ENCODE measurements around the gene THBS2.
A peak's percentile ranks its signal among the peaks of the same experiment; 100 is the strongest.
"Not testable (repeated sequence)": the region's sequence is repeated elsewhere in the genome, so short reads cannot be mapped to it uniquely, and the experiment has no call there.

Gene THBS2

GRCh38 chr6:169263836-169264608 is 10.4 kb upstream of the THBS2 start:
- H3K9me3 ChIP-seq (ENCODE audit: control insufficient read depth in 1 of 2, low read length in 2 of 2) = no peaks in the 10 kb centered on the region
- no peaks in the 10 kb centered on the region for H3K36me3 ChIP-seq (ENCODE audit: control insufficient read depth in 1 of 2, insufficient read depth in 2 of 2, low read length in 2 of 2)
- H3K9ac ChIP-seq (ENCODE audit: low read depth in 1 of 2, low read length in 2 of 2) = no peak overlapping the region
- no peak overlapping the region for H3K4me3 ChIP-seq (ENCODE audit: low read depth in 1 of 2, low read length in 2 of 2)
- no peaks in the 10 kb centered on the region for H3K27me3 ChIP-seq (ENCODE audit: control insufficient read depth in 1 of 2, insufficient read depth in 2 of 2, low read length in 2 of 2)
- no peak overlapping the region for H3K27ac ChIP-seq (ENCODE audit: low read depth, low read length)
- H3K4me1 ChIP-seq (ENCODE audit: control insufficient read depth in 1 of 2, insufficient read depth in 2 of 2, low read length in 2 of 2) = no peaks in the 10 kb centered on the region

DNA sequence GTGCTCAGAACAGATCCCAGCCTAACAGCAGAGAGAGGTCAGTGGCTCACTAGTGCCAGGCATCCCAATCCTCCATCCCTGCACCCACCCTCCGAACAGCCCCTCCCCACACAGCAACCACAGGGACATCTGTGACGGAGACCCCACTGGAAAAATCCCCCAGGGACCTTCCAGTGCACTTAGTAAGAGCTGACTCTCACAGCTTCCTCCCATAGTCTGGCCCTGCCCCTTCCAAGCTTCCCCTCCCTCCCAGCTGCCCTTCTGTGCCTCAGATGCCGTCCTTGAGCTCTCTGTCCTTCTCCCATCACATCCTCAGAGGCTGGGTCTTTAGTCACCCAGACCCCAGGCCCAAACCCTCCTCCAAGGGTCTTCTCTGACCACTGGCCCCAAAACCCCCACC is 9.7 kb upstream of the THBS2 start:
- Histone ChIP-seq H3K4me1 (ENCODE audit: control insufficient read depth in 1 of 2, insufficient read depth in 2 of 2, low read length in 2 of 2) (no peaks in the 10 kb centered on the region), H3K27me3 (ENCODE audit: control insufficient read depth in 1 of 2, insufficient read depth in 2 of 2, low read length in 2 of 2) (no peaks in the 10 kb centered on the region), H3K9me3 (ENCODE audit: control insufficient read depth in 1 of 2, low read length in 2 of 2) (no peaks in the 10 kb centered on the region), H3K36me3 (ENCODE audit: control insufficient read depth in 1 of 2, insufficient read depth in 2 of 2, low read length in 2 of 2) (no peaks in the 10 kb centered on the region), H3K4me3 (ENCODE audit: low read depth in 1 of 2, low read length in 2 of 2) (no peak overlapping the region), H3K27ac (ENCODE audit: low read depth, low read length) (no peak overlapping the region), H3K9ac (ENCODE audit: low read depth in 1 of 2, low read length in 2 of 2) (no peak overlapping the region)

DNA sequence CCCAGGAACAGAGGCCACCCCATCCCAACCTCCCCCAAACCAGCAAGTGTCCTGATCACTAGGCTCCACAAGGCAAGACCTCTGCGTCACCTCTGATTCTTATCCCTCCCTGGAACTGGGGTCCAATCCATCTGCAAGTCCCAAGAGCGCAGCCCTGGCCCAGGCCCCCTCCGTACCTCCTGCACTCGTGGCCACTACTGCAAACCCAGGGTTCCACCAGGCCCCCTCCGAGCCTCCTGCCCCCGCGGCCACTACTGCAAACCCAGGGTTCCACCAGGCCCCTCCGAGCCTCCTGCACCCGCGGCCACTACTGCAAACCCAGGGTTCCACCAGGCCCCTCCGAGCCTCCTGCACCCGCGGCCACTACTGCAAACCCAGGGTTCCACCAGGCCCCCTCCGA is 9.0 kb upstream of the THBS2 start:
- H3K9ac ChIP-seq (ENCODE audit: low read depth in 1 of 2, low read length in 2 of 2); H3K27me3 ChIP-seq (ENCODE audit: control insufficient read depth in 1 of 2, insufficient read depth in 2 of 2, low read length in 2 of 2); H3K4me1 ChIP-seq (ENCODE audit: control insufficient read depth in 1 of 2, insufficient read depth in 2 of 2, low read length in 2 of 2); H3K4me3 ChIP-seq (ENCODE audit: low read depth in 1 of 2, low read length in 2 of 2); H3K27ac ChIP-seq (ENCODE audit: low read depth, low read length); H3K36me3 ChIP-seq (ENCODE audit: control insufficient read depth in 1 of 2, insufficient read depth in 2 of 2, low read length in 2 of 2); H3K9me3 ChIP-seq (ENCODE audit: control insufficient read depth in 1 of 2, low read length in 2 of 2): not testable (repeated sequence)

DNA sequence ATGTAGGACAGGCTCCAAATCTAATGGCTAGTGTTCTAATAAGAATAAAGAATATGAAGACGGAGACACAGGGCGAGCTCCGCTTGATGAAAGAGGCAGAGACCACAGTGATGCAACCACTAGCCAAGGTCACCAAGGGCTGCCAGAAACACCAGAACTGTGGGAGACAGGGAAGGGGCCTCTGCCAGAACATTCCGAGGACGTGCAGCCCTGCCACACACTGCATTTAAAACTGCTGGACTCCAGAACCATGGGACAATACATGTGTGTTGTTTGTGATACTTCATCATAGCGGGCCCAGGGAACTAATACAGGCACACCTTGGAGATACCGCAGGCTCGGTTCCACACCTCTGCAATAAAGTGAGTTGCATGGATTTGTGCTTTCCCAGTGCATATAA is 2.9 kb upstream of the THBS2 start:
- no peak overlapping the region for H3K27ac ChIP-seq (ENCODE audit: low read depth, low read length)
- peaks cover 0 to 18% of the 10 kb centered on the region in 2 donors for H3K4me1 ChIP-seq (ENCODE audit: control insufficient read depth in 1 of 2, insufficient read depth in 2 of 2, low read length in 2 of 2)
- no peaks in the 10 kb centered on the region for H3K9me3 ChIP-seq (ENCODE audit: control insufficient read depth in 1 of 2, low read length in 2 of 2)
- no peak overlapping the region for H3K9ac ChIP-seq (ENCODE audit: low read depth in 1 of 2, low read length in 2 of 2)
- no peaks in the 10 kb centered on the region for H3K36me3 ChIP-seq (ENCODE audit: control insufficient read depth in 1 of 2, insufficient read depth in 2 of 2, low read length in 2 of 2)
- H3K4me3 ChIP-seq (ENCODE audit: low read depth in 1 of 2, low read length in 2 of 2) = no peak overlapping the region
- peaks cover 36 to 44% of the 10 kb centered on the region in 2 donors for H3K27me3 ChIP-seq (ENCODE audit: control insufficient read depth in 1 of 2, insufficient read depth in 2 of 2, low read length in 2 of 2)

DNA sequence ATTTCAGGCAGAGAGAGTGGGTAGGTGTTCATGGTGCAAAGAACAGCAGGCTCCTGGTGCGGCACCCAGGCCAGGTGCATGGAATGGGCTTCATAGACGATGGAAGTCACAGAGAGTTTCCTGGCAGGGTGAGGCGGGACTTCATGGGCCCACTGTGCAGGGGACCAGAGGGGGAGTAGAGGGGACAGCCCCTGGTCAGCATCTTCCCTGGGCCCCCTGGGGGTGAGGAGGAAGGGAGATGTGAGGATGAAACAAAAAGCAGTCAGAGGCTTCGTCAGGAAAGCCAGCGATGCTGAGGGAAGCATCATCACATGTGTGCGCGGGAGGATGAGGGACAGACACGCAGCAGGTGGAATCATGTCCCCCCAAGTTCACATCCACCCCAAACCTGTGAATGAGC is 2.4 kb upstream of the THBS2 start:
- H3K27me3 ChIP-seq (ENCODE audit: control insufficient read depth in 1 of 2, insufficient read depth in 2 of 2, low read length in 2 of 2) = peaks cover 36 to 45% of the 10 kb centered on the region in 2 donors

DNA sequence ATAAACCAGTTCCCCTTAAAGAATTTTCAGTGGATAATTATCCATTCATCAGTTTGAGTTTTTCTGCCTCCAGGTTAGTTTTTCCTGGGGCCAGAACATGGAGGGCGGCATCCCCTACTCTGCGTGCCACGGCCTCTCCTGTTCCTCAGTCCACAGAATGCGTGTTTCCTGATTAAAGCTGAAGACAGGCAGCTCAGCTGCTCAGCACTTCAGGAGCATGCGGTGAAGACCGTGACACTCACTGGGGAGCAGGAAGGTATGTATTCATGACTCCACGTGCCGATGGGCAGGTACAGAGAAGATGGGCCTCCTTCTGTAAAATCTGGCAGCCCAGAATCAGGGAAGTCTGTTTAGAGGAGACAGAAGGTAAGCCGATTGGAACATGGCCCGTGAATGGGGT is 2.0 kb upstream of the THBS2 start:
- Histone ChIP-seq H3K27ac (ENCODE audit: low read depth, low read length) (no peak overlapping the region), H3K4me3 (ENCODE audit: low read depth in 1 of 2, low read length in 2 of 2) (no peak overlapping the region), H3K27me3 (ENCODE audit: control insufficient read depth in 1 of 2, insufficient read depth in 2 of 2, low read length in 2 of 2) (peaks cover 36 to 45% of the 10 kb centered on the region in 2 donors), H3K4me1 (ENCODE audit: control insufficient read depth in 1 of 2, insufficient read depth in 2 of 2, low read length in 2 of 2) (peaks cover 0 to 18% of the 10 kb centered on the region in 2 donors), H3K36me3 (ENCODE audit: control insufficient read depth in 1 of 2, insufficient read depth in 2 of 2, low read length in 2 of 2) (no peaks in the 10 kb centered on the region), H3K9ac (ENCODE audit: low read depth in 1 of 2, low read length in 2 of 2) (no peak overlapping the region), H3K9me3 (ENCODE audit: control insufficient read depth in 1 of 2, low read length in 2 of 2) (no peaks in the 10 kb centered on the region)

More for the DNA sequence above, 2.4 kb upstream of the THBS2 start:
- Histone ChIP-seq H3K36me3 (ENCODE audit: control insufficient read depth in 1 of 2, insufficient read depth in 2 of 2, low read length in 2 of 2) (no peaks in the 10 kb centered on the region), H3K4me3 (ENCODE audit: low read depth in 1 of 2, low read length in 2 of 2) (no peak overlapping the region), H3K9ac (ENCODE audit: low read depth in 1 of 2, low read length in 2 of 2) (no peak overlapping the region), H3K4me1 (ENCODE audit: control insufficient read depth in 1 of 2, insufficient read depth in 2 of 2, low read length in 2 of 2) (peaks cover 0 to 18% of the 10 kb centered on the region in 2 donors), H3K27ac (ENCODE audit: low read depth, low read length) (no peak overlapping the region), H3K9me3 (ENCODE audit: control insufficient read depth in 1 of 2, low read length in 2 of 2) (no peaks in the 10 kb centered on the region)

DNA sequence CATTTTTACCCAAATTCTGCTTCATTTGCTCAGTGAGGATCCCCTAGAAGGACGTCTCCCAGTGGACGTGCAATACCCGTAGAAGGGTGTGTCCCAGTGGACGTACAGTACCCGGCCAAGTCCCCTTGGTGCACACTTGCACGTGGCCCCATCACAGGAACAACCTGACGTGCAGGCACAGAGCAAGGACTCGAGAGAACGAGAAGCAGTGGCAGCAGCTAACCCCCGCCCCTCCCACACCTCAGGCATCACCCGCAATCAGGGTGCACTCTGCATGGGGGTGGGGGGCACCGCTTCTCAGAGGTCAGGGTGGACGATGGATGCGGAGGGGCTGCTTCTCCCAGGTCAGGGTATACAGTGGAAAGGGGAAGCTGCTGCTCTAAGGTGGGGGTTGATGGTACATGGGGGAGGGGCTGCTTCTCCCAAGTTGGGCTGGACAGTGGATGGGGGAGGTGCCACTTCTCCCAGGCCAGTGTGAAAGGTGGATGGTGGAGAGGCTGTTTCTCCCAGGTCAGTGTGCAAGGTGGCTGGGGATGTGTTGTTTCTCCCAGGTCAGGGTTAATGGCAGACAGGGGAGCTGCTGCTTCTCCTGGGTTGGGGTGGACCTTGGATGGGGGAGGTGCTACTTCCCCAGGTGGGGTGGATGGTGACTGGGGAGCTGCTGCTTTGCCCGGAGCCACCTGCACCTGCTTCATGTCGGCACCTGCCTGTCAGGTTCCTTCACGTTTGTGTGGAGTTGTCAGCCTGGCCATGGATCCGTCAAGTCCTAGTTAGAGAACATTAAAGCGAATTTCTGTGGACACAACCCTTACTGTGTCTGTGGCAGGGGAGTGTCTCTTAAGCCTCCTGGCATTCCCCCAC is 1.0 kb upstream of the THBS2 start:
- H3K27ac ChIP-seq (ENCODE audit: low read depth, low read length) = no peak overlapping the region
- peaks cover 36 to 45% of the 10 kb centered on the region in 2 donors for H3K27me3 ChIP-seq (ENCODE audit: control insufficient read depth in 1 of 2, insufficient read depth in 2 of 2, low read length in 2 of 2)
- peaks cover 0 to 18% of the 10 kb centered on the region in 2 donors for H3K4me1 ChIP-seq (ENCODE audit: control insufficient read depth in 1 of 2, insufficient read depth in 2 of 2, low read length in 2 of 2)
- H3K9ac ChIP-seq (ENCODE audit: low read depth in 1 of 2, low read length in 2 of 2) = no peak overlapping the region
- no peak overlapping the region for H3K4me3 ChIP-seq (ENCODE audit: low read depth in 1 of 2, low read length in 2 of 2)
- H3K9me3 ChIP-seq (ENCODE audit: control insufficient read depth in 1 of 2, low read length in 2 of 2) = no peaks in the 10 kb centered on the region
- H3K36me3 ChIP-seq (ENCODE audit: control insufficient read depth in 1 of 2, insufficient read depth in 2 of 2, low read length in 2 of 2) = no peaks in the 10 kb centered on the region

DNA sequence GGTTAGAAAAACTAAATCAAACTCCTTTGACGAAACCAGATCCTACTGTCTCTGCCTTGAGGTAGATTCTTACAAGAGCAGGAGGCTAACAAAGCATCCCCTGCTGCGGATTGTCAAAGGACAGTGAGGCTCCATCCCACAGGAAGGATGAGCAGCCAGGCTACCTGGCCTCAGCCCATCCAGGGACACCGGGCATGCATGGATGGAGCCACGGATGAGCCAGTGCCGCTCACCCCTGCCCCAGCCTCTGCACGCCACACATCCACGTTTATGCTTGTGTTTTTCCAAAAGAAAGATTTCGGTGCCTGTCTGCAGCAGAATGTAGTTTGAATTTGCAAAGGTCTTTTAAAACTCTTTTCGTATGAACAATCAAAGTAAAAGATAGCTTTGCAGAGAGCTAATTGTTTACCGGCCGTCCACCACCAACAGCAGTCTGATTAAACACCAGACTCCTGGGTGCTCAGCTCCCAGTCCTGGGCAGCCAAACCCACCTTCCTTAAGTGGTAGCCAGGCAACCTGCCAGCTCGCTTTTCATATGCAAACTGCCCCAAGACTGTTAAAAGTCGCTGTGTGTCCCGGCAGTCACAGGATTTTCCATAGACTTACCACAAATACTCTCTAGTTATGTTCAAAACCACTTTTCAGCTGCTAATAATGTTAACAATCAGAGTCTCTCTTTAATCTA is 999 bp downstream of the THBS2 start:
- H3K36me3 ChIP-seq (ENCODE audit: control insufficient read depth in 1 of 2, insufficient read depth in 2 of 2, low read length in 2 of 2) = peaks cover 0 to 5% of the 10 kb centered on the region in 2 donors
- peak overlapping the region in 1 of 2 donors; percentile 32 for H3K4me3 ChIP-seq (ENCODE audit: low read depth in 1 of 2, low read length in 2 of 2)
- no peaks in the 10 kb centered on the region for H3K9me3 ChIP-seq (ENCODE audit: control insufficient read depth in 1 of 2, low read length in 2 of 2)
- H3K4me1 ChIP-seq (ENCODE audit: control insufficient read depth in 1 of 2, insufficient read depth in 2 of 2, low read length in 2 of 2) = peaks cover 0 to 18% of the 10 kb centered on the region in 2 donors
- no peak overlapping the region for H3K27ac ChIP-seq (ENCODE audit: low read depth, low read length)
- H3K9ac ChIP-seq (ENCODE audit: low read depth in 1 of 2, low read length in 2 of 2) = no peak overlapping the region
- H3K27me3 ChIP-seq (ENCODE audit: control insufficient read depth in 1 of 2, insufficient read depth in 2 of 2, low read length in 2 of 2) = peaks cover 36 to 45% of the 10 kb centered on the region in 2 donors

DNA sequence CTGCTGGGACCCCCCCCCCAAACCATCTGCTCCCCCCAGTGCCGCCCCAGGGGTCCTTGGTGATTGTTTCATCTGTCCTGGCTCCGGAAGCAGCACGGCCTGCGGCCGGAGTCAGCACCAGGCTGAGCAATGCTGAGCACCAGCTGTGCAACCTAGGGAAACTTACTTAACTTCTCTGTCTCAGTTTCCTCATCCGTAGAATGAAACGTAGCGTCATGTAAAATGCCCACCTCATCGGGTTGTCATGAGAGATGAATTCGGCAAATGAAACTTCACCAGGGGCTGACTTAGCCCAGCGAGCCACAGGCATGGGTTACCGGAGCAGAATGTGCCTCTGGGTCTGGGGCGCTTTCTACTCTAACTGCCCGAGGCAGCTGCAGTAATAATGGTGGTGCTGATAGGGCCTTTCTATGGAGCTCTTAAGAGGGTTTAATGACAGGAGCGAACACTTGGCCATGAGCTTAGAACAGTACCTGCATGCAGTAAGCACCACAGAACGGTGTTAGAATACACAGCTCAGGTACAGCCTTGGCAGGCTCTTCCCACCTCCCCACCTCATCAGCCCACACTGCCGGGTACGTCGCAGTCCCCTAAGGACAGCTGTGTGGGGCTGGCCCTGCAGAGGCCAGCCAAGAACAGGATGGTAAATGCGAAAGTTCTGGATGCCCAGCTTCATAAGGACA is 1.7 kb downstream of the THBS2 start:
- Histone ChIP-seq H3K4me3 (ENCODE audit: low read depth in 1 of 2, low read length in 2 of 2) (peak overlapping the region in 1 of 2 donors; percentile 32), H3K4me1 (ENCODE audit: control insufficient read depth in 1 of 2, insufficient read depth in 2 of 2, low read length in 2 of 2) (peaks cover 0 to 18% of the 10 kb centered on the region in 2 donors), H3K27ac (ENCODE audit: low read depth, low read length) (no peak overlapping the region), H3K9me3 (ENCODE audit: control insufficient read depth in 1 of 2, low read length in 2 of 2) (no peaks in the 10 kb centered on the region), H3K36me3 (ENCODE audit: control insufficient read depth in 1 of 2, insufficient read depth in 2 of 2, low read length in 2 of 2) (peaks cover 0 to 8% of the 10 kb centered on the region in 2 donors), H3K27me3 (ENCODE audit: control insufficient read depth in 1 of 2, insufficient read depth in 2 of 2, low read length in 2 of 2) (peaks cover 36 to 45% of the 10 kb centered on the region in 2 donors), H3K9ac (ENCODE audit: low read depth in 1 of 2, low read length in 2 of 2) (no peak overlapping the region)
